Natural killer cell (primary cell): ENCODE results near the gene BCHE. TPM values are rescaled to one million over a fixed set of nuclear protein-coding genes. Genes with fewer than 3 reads are reported as not detected.

ENCODE experiments used
- ATAC-seq, 3 donors: fragments of 150-1000 bp in 2 of 3; fragments of 200-7000 bp in 1 of 3; cut with Tn5 transposase; 1 replicate in 1 of 3; 2 replicates in 2 of 3; pipeline ENCODE4 v1.10.0; 2021; ENCODE audit warnings: mild to moderate bottlenecking in 2 of 3, moderate library complexity in 2 of 3
- DNase-seq, 2 donors: peaks; one replicate each; pipeline versions ENCODE4 v3.0.0 to v3.0.0-alpha.2; 2013 to 2021; ENCODE audit warnings: mixed read lengths in 1 of 2
- H3K27ac ChIP-seq: one replicate; pipeline ENCODE4 v1.5.1; 2013; ENCODE audit warnings: mild to moderate bottlenecking, low read length
- H3K27me3 ChIP-seq: one replicate; pipeline ENCODE4 v1.6.1; 2013; ENCODE audit warnings: low read length; ENCODE audit not compliant: control insufficient read depth, insufficient read depth
- H3K36me3 ChIP-seq: one replicate; pipeline ENCODE4 v1.6.1; 2013; ENCODE audit warnings: low read length; ENCODE audit not compliant: control insufficient read depth, insufficient read depth
- H3K4me1 ChIP-seq: one replicate; pipeline ENCODE4 v1.6.1; 2013; ENCODE audit warnings: low read length; ENCODE audit not compliant: control insufficient read depth, insufficient read depth
- H3K4me3 ChIP-seq: one replicate; pipeline ENCODE4 v1.5.1; 2013; ENCODE audit warnings: low read length
- H3K9me3 ChIP-seq: one replicate; pipeline ENCODE4 v1.6.1; 2013; ENCODE audit warnings: low read length; ENCODE audit not compliant: control insufficient read depth, insufficient read depth
- H3K27ac Mint-ChIP-seq, 2 donors: one replicate each; pipeline ENCODE4 v1.8.0; 2022; ENCODE audit warnings: mild to moderate bottlenecking in 2 of 2, mixed read lengths in 2 of 2, moderate library complexity in 1 of 2
- H3K27me3 Mint-ChIP-seq, 2 donors: one replicate each; pipeline ENCODE4 v1.8.0; 2022; ENCODE audit warnings: low read depth in 2 of 2, mixed read lengths in 2 of 2
- H3K36me3 Mint-ChIP-seq: one replicate; pipeline ENCODE4 v1.8.0; 2022; ENCODE audit warnings: mixed read lengths
- H3K4me1 Mint-ChIP-seq, 2 donors: one replicate each; pipeline ENCODE4 v1.8.0; 2022; ENCODE audit warnings: mixed read lengths in 2 of 2
- H3K4me3 Mint-ChIP-seq: one replicate; pipeline ENCODE4 v1.8.0; 2022; ENCODE audit warnings: mild to moderate bottlenecking, moderate library complexity, mixed read lengths
- H3K9me3 Mint-ChIP-seq, 2 donors: one replicate each; pipeline ENCODE4 v1.8.0; 2022; ENCODE audit warnings: mixed read lengths in 2 of 2
- CTCF ChIP-seq: fragments of 200-600 bp; IDR thresholded peaks from one replicate; pipeline ENCODE4 v1.8.0; 2022; ENCODE audit warnings: antibody characterized with exemption
- WGBS: methylation state at CpG from one replicate; pipeline ENCODE4 v1.1.7; 2013; ENCODE audit warnings: missing lambda C conversion rate; ENCODE audit not compliant: insufficient coverage; 5-methylcytosine and 5-hydroxymethylcytosine counted together
- intact Hi-C: fragments of 100-400 bp; cut with micrococcal nuclease; formaldehyde crosslinking; loops from one replicate; pipeline ENCODE4 v1.14.2; 2022
- total RNA-seq, 4 donors: library from RNA; stranded (reverse); fragments of 120-200 nt in 1 of 4; gene quantifications; one replicate each; pipeline versions ENCODE4 v1.2.3 to v1.2.4, GENCODE V29; 2013 to 2022

The BCHE gene
- total RNA-seq, 3 donors from 2014 or later (not counting 1 experiment from before 2014, with no cell fraction given), result not detected

DNA sequence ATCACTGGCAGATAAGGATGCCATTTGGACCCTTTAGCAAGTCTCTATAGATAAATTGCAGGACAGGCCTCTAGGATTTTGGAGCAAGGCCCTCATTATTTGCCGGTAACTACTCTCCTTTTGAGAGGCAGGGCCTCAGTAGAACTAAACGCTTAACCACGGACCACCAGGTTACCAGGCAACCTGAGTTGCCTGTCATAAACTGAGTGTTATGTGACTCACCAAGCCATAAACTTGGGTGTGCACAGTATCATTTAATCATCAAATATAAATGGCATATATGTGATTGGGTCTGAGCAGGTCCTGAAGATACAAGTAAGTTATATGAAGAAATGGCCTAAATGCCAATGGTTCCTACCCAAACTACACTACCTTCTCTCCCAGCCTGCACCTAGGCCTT is 93.2 kb downstream of the BCHE start:
- WGBS, result 80% methylated on average over 3 of the region's 3 CpGs
- no peaks in the 10 kb centered on the region for H3K27me3 Mint-ChIP-seq
- no peaks in the 10 kb centered on the region for H3K4me1 ChIP-seq

GRCh38 chr3:165742351-165742750 is 94.9 kb downstream of the BCHE start:
- Mint-ChIP-seq H3K36me3 (no peaks in the 10 kb centered on the region), H3K4me3 (no peak overlapping the region), H3K9me3 (peaks cover 8 to 21% of the 10 kb centered on the region in 2 donors), H3K4me1 (no peaks in the 10 kb centered on the region), H3K27ac (no peak overlapping the region), H3K27me3 (no peaks in the 10 kb centered on the region)
- no peak for ATAC-seq
- Histone ChIP-seq H3K9me3 (peaks cover 8% of the 10 kb centered on the region), H3K27me3 (no peaks in the 10 kb centered on the region), H3K4me1 (no peaks in the 10 kb centered on the region), H3K36me3 (no peaks in the 10 kb centered on the region), H3K4me3 (no peak overlapping the region), H3K27ac (no peak overlapping the region)
- no peak for DNase-seq
- intact Hi-C loops, result no loop called here
- TF ChIP-seq CTCF, result no peak

More for the DNA sequence above, 93.2 kb downstream of the BCHE start:
- no peaks in the 10 kb centered on the region for H3K36me3 ChIP-seq
- Mint-ChIP-seq H3K27ac (no peak overlapping the region), H3K4me1 (no peaks in the 10 kb centered on the region), H3K4me3 (no peak overlapping the region), H3K9me3 (peaks cover 10 to 18% of the 10 kb centered on the region in 2 donors), H3K36me3 (no peaks in the 10 kb centered on the region)
- H3K9me3 ChIP-seq, result peaks cover 8% of the 10 kb centered on the region
- no peak overlapping the region for H3K27ac ChIP-seq
- H3K4me3 ChIP-seq, result no peak overlapping the region
- no peaks in the 10 kb centered on the region for H3K27me3 ChIP-seq
- TF ChIP-seq CTCF, result no peak
- intact Hi-C loops, result no loop called here
- ATAC-seq, result no peak
- DNase-seq, result no peak

DNA sequence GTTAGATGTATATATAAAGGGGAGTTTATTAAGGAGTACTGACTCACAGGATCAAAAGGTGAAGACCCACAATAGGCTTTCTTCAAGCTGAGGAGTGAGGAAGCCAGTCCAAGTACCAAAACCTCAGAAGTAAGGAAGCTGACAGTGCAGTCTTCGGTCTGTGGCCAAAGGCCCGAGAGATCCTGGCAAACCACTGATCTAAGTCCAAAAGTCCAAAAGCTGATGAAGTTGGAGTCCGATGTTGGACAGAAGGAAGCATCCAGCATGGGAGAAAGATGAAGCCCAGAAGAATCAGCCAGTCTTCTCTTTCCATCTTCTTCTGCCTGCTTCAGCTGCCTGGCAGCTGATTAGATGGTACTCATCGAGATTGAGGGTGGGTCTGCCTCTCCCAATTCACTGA is 107.5 kb downstream of the BCHE start:
- H3K4me3 ChIP-seq, result no peak overlapping the region
- Mint-ChIP-seq H3K4me3 (no peak overlapping the region), H3K27me3 (no peaks in the 10 kb centered on the region), H3K27ac (no peak overlapping the region), H3K9me3 (peaks cover 9 to 22% of the 10 kb centered on the region in 2 donors), H3K36me3 (no peaks in the 10 kb centered on the region), H3K4me1 (no peaks in the 10 kb centered on the region)
- H3K36me3 ChIP-seq, result no peaks in the 10 kb centered on the region
- no peak for TF ChIP-seq CTCF
- peaks cover 4% of the 10 kb centered on the region for H3K9me3 ChIP-seq
- intact Hi-C loops, result no loop called here
- H3K27me3 ChIP-seq, result no peaks in the 10 kb centered on the region
- 93% methylated on average over 3 of the region's 4 CpGs for WGBS
- ATAC-seq (no peak), DNase-seq (no peak)
- no peaks in the 10 kb centered on the region for H3K4me1 ChIP-seq
- H3K27ac ChIP-seq, result no peak overlapping the region

GRCh38 chr3:165728924-165729323 is 108.3 kb downstream of the BCHE start:
- Mint-ChIP-seq H3K36me3 (peaks cover 3% of the 10 kb centered on the region), H3K9me3 (peaks cover 6 to 18% of the 10 kb centered on the region in 2 donors), H3K4me1 (no peaks in the 10 kb centered on the region), H3K27ac (no peak overlapping the region), H3K27me3 (no peaks in the 10 kb centered on the region), H3K4me3 (no peak overlapping the region)
- intact Hi-C loops, result no loop called here
- WGBS, result 86% methylated on average over 5 of the region's 5 CpGs
- H3K27ac ChIP-seq, result no peak overlapping the region
- no peaks in the 10 kb centered on the region for H3K36me3 ChIP-seq
- no peak overlapping the region for H3K4me3 ChIP-seq
- DNase-seq (no peak), ATAC-seq (no peak)
- no peak for TF ChIP-seq CTCF
- H3K27me3 ChIP-seq, result no peaks in the 10 kb centered on the region
- H3K9me3 ChIP-seq, result peaks cover 4% of the 10 kb centered on the region
- no peaks in the 10 kb centered on the region for H3K4me1 ChIP-seq
